Esophagus muscularis mucosa (tissue), 4 donors: ENCODE results near the gene SLC3A2. TPM values are rescaled to one million over a fixed set of nuclear protein-coding genes. Genes with fewer than 3 reads are reported as not detected.

Experiments
- DNase-seq: peaks from one replicate; pipeline ENCODE4 v3.0.0-alpha.2; 2017; ENCODE audit errors: extremely low spot score
- H3K27ac ChIP-seq, 4 donors: fragments of 200-600 bp; sonication (generic); replicated peaks in 1 of 4; 1 replicate in 3 of 4; 2 replicates in 1 of 4; pipeline ENCODE4 v1.5.1; 2016 to 2019; ENCODE audit warnings: mild to moderate bottlenecking in 1 of 4
- H3K27me3 ChIP-seq, 4 donors: fragments of 200-600 bp; sonication (generic); one replicate each; pipeline versions ENCODE4 v1.5.1 to v1.6.0; 2016 to 2019
- H3K36me3 ChIP-seq, 4 donors: fragments of 200-600 bp; sonication (generic); one replicate each; pipeline ENCODE4 v1.5.1; 2016 to 2019
- H3K4me1 ChIP-seq, 4 donors: fragments of 200-600 bp; sonication (generic); one replicate each; pipeline ENCODE4 v1.5.1; 2016 to 2019
- H3K4me3 ChIP-seq, 4 donors: fragments of 200-600 bp; sonication (generic); 1 replicate in 2 of 4; 2 replicates in 2 of 4; pipeline ENCODE4 v1.5.1; 2016 to 2019; ENCODE audit warnings: mild to moderate bottlenecking in 4 of 4, moderate library complexity in 1 of 4
- H3K9me3 ChIP-seq, 4 donors: fragments of 200-600 bp; sonication (generic); 1 replicate in 3 of 4; 2 replicates in 1 of 4; pipeline ENCODE4 v1.5.1; 2016 to 2019
- EP300 ChIP-seq: sonication (generic); formaldehyde crosslinking; IDR thresholded peaks from one replicate; pipeline ENCODE4 v1.6.1; 2017; ENCODE audit warnings: antibody characterized with exemption
- POLR2A ChIP-seq: fragments of 450-650 bp; IDR thresholded peaks from one replicate; pipeline ENCODE4 v1.6.1; 2017; ENCODE audit warnings: antibody characterized with exemption, moderate library complexity, mild to moderate bottlenecking, low read depth
- POLR2AphosphoS5 ChIP-seq, 2 donors: sonication (generic); formaldehyde crosslinking; IDR thresholded peaks; one replicate each; pipeline ENCODE4 v1.6.1; 2017; ENCODE audit warnings: antibody characterized with exemption in 2 of 2
- WGBS: methylation state at CpG from one replicate; pipeline ENCODE4 v1.1.5; 2018; 5-methylcytosine and 5-hydroxymethylcytosine counted together
- intact Hi-C: fragments of 100-400 bp; cut with DNase I; formaldehyde crosslinking; loops from one replicate; pipeline ENCODE4 v1.15.1; 2023
- total RNA-seq, 4 donors: library from RNA; depleted of rRNA; stranded (reverse); fragments of >200 nt; gene quantifications; one replicate each; pipeline versions ENCODE4 v1.1.0 to v1.2.1, GENCODE V29; 2016
- TF ChIP-seq, protein P1 (sequence below), 3 experiments: fragments of 200-600 bp in 2 of 3; fragments of 450-650 bp in 1 of 3; sonication (generic) in 2 of 3; IDR thresholded peaks; one replicate each; pipeline ENCODE4 v1.5.1; 2017 to 2019; ENCODE audit warnings: antibody characterized with exemption in 3 of 3, mild to moderate bottlenecking in 2 of 3, moderate library complexity in 1 of 3

SLC3A2 gene
- total RNA-seq, 4 donors from 2014 or later: 53.2 to 123 (median 86.4) TPM

DNA sequence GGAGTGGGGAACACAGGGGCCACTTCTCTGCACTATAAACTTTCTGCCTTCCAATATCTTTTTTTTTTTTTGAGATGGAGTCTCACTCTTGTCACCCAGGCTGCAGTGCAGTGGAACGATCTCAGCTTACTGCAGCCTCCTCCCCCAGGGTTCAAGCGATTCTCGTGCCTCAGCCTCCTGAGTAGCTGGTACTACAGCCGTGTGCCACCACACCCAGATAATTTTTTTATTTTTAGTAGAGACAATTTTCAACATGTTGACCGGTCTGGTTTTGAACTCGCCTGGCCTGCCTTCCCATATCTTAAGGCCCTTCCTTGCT, 1.7 kb downstream of the SLC3A2 start:
- Histone ChIP-seq H3K4me1 (peaks cover 39 to 80% (median 73%) of the 10 kb centered on the region in 4 donors), H3K27me3 (no peaks in the 10 kb centered on the region), H3K9me3 (no peaks in the 10 kb centered on the region), H3K4me3 (peak overlapping the region; percentile 72 to 100 (median 95)), H3K36me3 (peaks cover 47 to 52% (median 51%) of the 10 kb centered on the region in 4 donors), H3K27ac (peak overlapping the region; percentile 94 to 100 (median 99))
- TF ChIP-seq EP300: no peak
- TF ChIP-seq, protein P1, sequence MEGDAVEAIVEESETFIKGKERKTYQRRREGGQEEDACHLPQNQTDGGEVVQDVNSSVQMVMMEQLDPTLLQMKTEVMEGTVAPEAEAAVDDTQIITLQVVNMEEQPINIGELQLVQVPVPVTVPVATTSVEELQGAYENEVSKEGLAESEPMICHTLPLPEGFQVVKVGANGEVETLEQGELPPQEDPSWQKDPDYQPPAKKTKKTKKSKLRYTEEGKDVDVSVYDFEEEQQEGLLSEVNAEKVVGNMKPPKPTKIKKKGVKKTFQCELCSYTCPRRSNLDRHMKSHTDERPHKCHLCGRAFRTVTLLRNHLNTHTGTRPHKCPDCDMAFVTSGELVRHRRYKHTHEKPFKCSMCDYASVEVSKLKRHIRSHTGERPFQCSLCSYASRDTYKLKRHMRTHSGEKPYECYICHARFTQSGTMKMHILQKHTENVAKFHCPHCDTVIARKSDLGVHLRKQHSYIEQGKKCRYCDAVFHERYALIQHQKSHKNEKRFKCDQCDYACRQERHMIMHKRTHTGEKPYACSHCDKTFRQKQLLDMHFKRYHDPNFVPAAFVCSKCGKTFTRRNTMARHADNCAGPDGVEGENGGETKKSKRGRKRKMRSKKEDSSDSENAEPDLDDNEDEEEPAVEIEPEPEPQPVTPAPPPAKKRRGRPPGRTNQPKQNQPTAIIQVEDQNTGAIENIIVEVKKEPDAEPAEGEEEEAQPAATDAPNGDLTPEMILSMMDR (IDR thresholded peaks at IDR 0.05): no peak
- TF ChIP-seq POLR2A: no peak
- no peak for TF ChIP-seq POLR2AphosphoS5 (IDR thresholded peaks at IDR 0.05)
- no peak for DNase-seq
- 39% methylated on average over 6 of the region's 6 CpGs for WGBS
- intact Hi-C loops: no loop called here

DNA sequence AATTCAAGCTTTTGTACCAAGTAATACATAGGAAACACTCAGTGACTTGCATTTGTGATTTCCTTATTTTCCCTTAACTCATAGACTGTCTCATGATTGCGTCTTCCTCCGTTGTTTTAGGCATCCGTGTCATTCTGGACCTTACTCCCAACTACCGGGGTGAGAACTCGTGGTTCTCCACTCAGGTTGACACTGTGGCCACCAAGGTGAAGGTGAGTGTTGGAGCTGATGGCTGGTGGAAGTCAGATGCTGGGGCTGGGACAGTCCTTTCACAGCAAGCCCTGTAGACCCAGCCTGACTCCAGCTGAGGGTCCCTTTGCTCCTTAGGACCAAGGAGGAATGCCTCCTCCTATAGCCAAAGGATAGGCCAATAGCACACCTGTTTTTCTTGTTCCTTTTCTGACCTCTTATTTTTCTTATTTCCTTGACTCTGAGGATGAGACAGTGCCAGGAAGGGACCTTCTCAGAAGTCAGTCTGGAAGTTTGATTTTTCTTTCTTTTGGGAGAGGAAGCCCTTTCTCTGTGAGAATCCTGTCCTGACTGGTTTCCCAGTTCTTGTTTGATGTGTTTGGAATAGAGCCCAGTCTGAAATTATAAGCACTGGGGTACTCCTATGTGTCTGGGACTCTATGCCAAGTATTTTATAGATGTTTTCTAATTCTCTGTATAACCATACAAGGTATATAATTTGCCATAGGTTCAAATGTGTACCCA, 2.2 kb downstream of the SLC3A2 start:
- TF ChIP-seq, protein P1 (IDR thresholded peaks at IDR 0.05): no peak
- TF ChIP-seq EP300 (no peak), POLR2AphosphoS5 (IDR thresholded peaks at IDR 0.05) (no peak), POLR2A (no peak)
- intact Hi-C loops: no loop called here
- DNase-seq: no peak
- H3K4me3 ChIP-seq: peak overlapping the region; percentile 72 to 100 (median 95)
- no peaks in the 10 kb centered on the region for H3K9me3 ChIP-seq
- H3K27me3 ChIP-seq: no peaks in the 10 kb centered on the region
- H3K27ac ChIP-seq: peak overlapping the region; percentile 94 to 100 (median 99)
- peaks cover 39 to 81% (median 76%) of the 10 kb centered on the region in 4 donors for H3K4me1 ChIP-seq
- 47% methylated on average over 5 of the region's 5 CpGs for WGBS
- H3K36me3 ChIP-seq: peaks cover 52 to 57% (median 56%) of the 10 kb centered on the region in 4 donors

DNA sequence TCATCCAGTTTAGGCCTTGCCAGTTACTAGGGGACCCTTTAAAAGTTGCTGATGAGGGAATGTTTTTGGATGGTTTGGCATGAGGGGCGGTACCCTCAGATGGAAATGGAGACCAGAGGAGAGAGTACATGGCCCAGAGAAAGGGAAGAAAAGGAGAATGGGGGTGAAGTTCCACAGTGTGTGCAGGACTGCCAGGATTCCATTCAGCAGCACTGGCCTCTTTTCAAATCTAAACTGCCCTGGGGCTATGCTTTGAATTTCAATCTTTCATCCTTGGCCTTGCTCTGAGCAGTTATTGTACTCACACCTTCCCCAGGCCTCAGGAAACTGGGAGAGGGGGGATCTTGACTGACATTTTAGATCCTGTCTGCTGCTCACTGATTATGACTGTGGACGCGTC, 3.0 kb downstream of the SLC3A2 start:
- Histone ChIP-seq H3K27ac (peak overlapping the region; percentile 13 to 100 (median 96)), H3K9me3 (no peaks in the 10 kb centered on the region), H3K27me3 (no peaks in the 10 kb centered on the region), H3K4me1 (peaks cover 39 to 86% (median 80%) of the 10 kb centered on the region in 4 donors), H3K36me3 (peaks cover 60 to 65% (median 63%) of the 10 kb centered on the region in 4 donors), H3K4me3 (peak overlapping the region in 3 of 4 donors; percentile 72 to 96 (median 94))
- DNase-seq: no peak
- WGBS: 51% methylated on average over 3 of the region's 3 CpGs
- TF ChIP-seq, protein P1 (IDR thresholded peaks at IDR 0.05): no peak
- TF ChIP-seq EP300 (no peak), POLR2A (no peak), POLR2AphosphoS5 (IDR thresholded peaks at IDR 0.05) (no peak)
- intact Hi-C loops: no loop called here

DNA sequence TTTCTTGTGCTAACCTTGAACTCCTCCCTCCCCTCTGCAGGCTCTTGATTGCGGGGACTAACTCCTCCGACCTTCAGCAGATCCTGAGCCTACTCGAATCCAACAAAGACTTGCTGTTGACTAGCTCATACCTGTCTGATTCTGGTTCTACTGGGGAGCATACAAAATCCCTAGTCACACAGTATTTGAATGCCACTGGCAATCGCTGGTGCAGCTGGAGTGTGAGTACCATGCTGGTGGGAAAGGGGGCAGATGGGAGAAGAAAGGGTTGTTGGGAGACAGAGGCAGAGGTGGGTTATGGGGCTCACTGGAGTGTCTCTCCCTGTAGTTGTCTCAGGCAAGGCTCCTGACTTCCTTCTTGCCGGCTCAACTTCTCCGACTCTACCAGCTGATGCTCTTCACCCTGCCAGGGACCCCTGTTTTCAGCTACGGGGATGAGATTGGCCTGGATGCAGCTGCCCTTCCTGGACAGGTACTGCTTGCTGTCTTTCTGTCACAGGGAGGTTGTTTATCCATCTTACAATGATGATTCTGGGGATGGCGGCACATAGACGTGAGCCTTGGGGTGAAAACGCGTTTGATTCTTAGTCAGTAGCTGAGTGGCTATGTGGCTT, 4.5 kb downstream of the SLC3A2 start:
- DNase-seq: no peak
- Histone ChIP-seq H3K4me3 (no peak overlapping the region), H3K9me3 (no peaks in the 10 kb centered on the region), H3K27ac (no peak overlapping the region), H3K36me3 (peaks cover 65 to 78% (median 71%) of the 10 kb centered on the region in 4 donors), H3K27me3 (no peaks in the 10 kb centered on the region), H3K4me1 (peaks cover 25 to 86% (median 79%) of the 10 kb centered on the region in 4 donors)
- 96% methylated on average over 10 of the region's 11 CpGs for WGBS
- intact Hi-C loops: no loop called here
- no peak for TF ChIP-seq POLR2A
- no peak for TF ChIP-seq EP300
- TF ChIP-seq, protein P1 (IDR thresholded peaks at IDR 0.05): no peak
- TF ChIP-seq POLR2AphosphoS5 (IDR thresholded peaks at IDR 0.05): no peak
